GM12878 (cell line): ENCODE measurements around the gene TTLL13. TPM values are rescaled to one million over a fixed set of nuclear protein-coding genes. Genes with fewer than 3 reads are reported as not detected.

Source experiments
- ATAC-seq: fragments of 200-7000 bp; cut with Tn5 transposase; 3 replicates; pipeline ENCODE4 v1.9.1; 2020; ENCODE audit warnings: mild to moderate bottlenecking, moderate library complexity
- BruUV-seq: library from RNA; stranded (reverse); fragments of 400-500 nt; replicated peaks from 2 replicates; lab custom pipeline; 2021; lab: Mats Ljungman, UMichigan
- CTCF ChIA-PET: fragments of 300-600 bp; sonication (Branson Sonifier 250); formaldehyde crosslinking; extraction: SDS; loops from one replicate; lab custom pipeline; 2021; ENCODE audit warnings: inconsistent platforms; lab: Yijun Ruan, JAX
- POLR2A ChIA-PET: fragments of 350-600 bp; formaldehyde crosslinking; extraction: SDS; loops from one replicate; lab custom pipeline; 2021; ENCODE audit warnings: inconsistent platforms; lab: Charles Lee
- RAD21 ChIA-PET: fragments of 300-600 bp; sonication (Branson Sonifier 250); formaldehyde crosslinking; loops from one replicate; lab custom pipeline; 2023; ENCODE audit warnings: antibody characterized with exemption; ENCODE audit not compliant: unreplicated experiment; lab: Charles Lee
- SMC1A ChIA-PET: fragments of 300-600 bp; sonication (Branson Sonifier 250); formaldehyde crosslinking; loops from one replicate; lab custom pipeline; 2023; ENCODE audit not compliant: unreplicated experiment, uncharacterized antibody; lab: Charles Lee
- DNase-seq: peaks from one replicate; pipeline ENCODE4 v3.0.0-alpha.2; 2011; ENCODE audit warnings: low read depth, low spot score
- FAIRE-seq: peaks from 3 replicates; lab custom pipeline; 2011; peaks lifted over from hg19 to GRCh38; lab: Jason Lieb, UNC
- H2AFZ ChIP-seq: 2 replicates; pipeline ENCODE4 v1.6.0; 2011; ENCODE audit warnings: low read depth, low read length, control low read depth; ENCODE audit not compliant: control insufficient read depth
- H3K27ac ChIP-seq: 2 replicates; pipeline ENCODE4 v1.5.1; 2011; ENCODE audit warnings: control low read depth; ENCODE audit not compliant: control insufficient read depth, insufficient read depth
- H3K27me3 ChIP-seq, 2 experiments: replicated peaks in 1 of 2; 2 replicates each; pipeline versions ENCODE4 v1.6.0 to v1.6.1; 2011; ENCODE audit warnings: low read length in 1 of 2; ENCODE audit not compliant: control insufficient read depth in 2 of 2, insufficient read depth in 2 of 2
- H3K36me3 ChIP-seq, 2 experiments: 2 replicates each; pipeline ENCODE4 v1.5.1; 2011; ENCODE audit warnings: low read length in 1 of 2; ENCODE audit not compliant: control insufficient read depth in 2 of 2, insufficient read depth in 2 of 2
- H3K4me1 ChIP-seq: 2 replicates; pipeline ENCODE4 v1.6.1; 2011; ENCODE audit warnings: mild to moderate bottlenecking, low read length, moderate library complexity, mixed read lengths; ENCODE audit not compliant: control insufficient read depth, insufficient read depth
- H3K4me2 ChIP-seq: 2 replicates; pipeline ENCODE4 v1.6.0; 2011; ENCODE audit warnings: control low read depth; ENCODE audit not compliant: control insufficient read depth, insufficient read depth
- H3K4me3 ChIP-seq: fragments of 200-600 bp; sonication (generic); 2 replicates; pipeline ENCODE4 v1.5.1; 2016
- H3K79me2 ChIP-seq: 2 replicates; pipeline ENCODE4 v1.6.0; 2011; ENCODE audit warnings: low read length; ENCODE audit not compliant: control insufficient read depth, insufficient read depth
- H3K9ac ChIP-seq: 2 replicates; pipeline ENCODE4 v1.8.0; 2011; ENCODE audit warnings: low read length, control low read depth, mixed read lengths; ENCODE audit not compliant: control insufficient read depth, insufficient read depth
- H3K9me3 ChIP-seq: replicated peaks from 3 replicates; pipeline ENCODE4 v1.5.1; 2011; ENCODE audit warnings: mild to moderate bottlenecking, low read length; ENCODE audit not compliant: control insufficient read depth, insufficient read depth
- H4K20me1 ChIP-seq: 2 replicates; pipeline ENCODE4 v1.6.0; 2011; ENCODE audit not compliant: control insufficient read depth, insufficient read depth
- ATF7 ChIP-seq: fragments of 450-650 bp; IDR thresholded peaks from 2 replicates; pipeline ENCODE4 v1.6.1; 2016; ENCODE audit warnings: low read depth, mild to moderate bottlenecking
- BHLHE40 ChIP-seq, 2 experiments: fragments of 450-650 bp in 1 of 2; IDR thresholded peaks; 2 replicates each; pipeline ENCODE4 v1.6.1; 2011 to 2017; ENCODE audit warnings: low read depth in 2 of 2, borderline replicate concordance in 1 of 2, improper control_type of control experiment in 1 of 2, low read length in 1 of 2, mild to moderate bottlenecking in 1 of 2
- CEBPZ ChIP-seq: fragments of 150-350 bp; IDR thresholded peaks from 2 replicates; pipeline ENCODE4 v1.6.1; 2016; ENCODE audit warnings: low read depth, low read length
- EED ChIP-seq: sonication (generic); IDR thresholded peaks from 2 replicates; pipeline ENCODE4 v1.6.1; 2016; ENCODE audit warnings: antibody characterized with exemption, low read depth
- ELK1 ChIP-seq: IDR thresholded peaks from 2 replicates; pipeline ENCODE4 v1.6.1; 2012; ENCODE audit warnings: low read depth, low read length, improper control_type of control experiment
- KAT2A ChIP-seq: conservative IDR thresholded peaks from 2 replicates; pipeline ENCODE4 v1.6.1; 2011; ENCODE audit warnings: low read depth, low read length; ENCODE audit not compliant: control insufficient read depth
- KDM1A ChIP-seq: fragments of 200-600 bp; sonication (generic); IDR thresholded peaks from 2 replicates; pipeline ENCODE4 v1.6.1; 2016; ENCODE audit warnings: borderline replicate concordance
- NR2F1 ChIP-seq: fragments of 450-650 bp; conservative IDR thresholded peaks from 2 replicates; pipeline ENCODE4 v1.6.1; 2017; ENCODE audit warnings: mild to moderate bottlenecking
- PKNOX1 ChIP-seq: fragments of 450-650 bp; IDR thresholded peaks from 2 replicates; pipeline ENCODE4 v1.6.1; 2016; ENCODE audit warnings: mild to moderate bottlenecking
- PRDM15 ChIP-seq: fragments of 450-650 bp; formaldehyde crosslinking; IDR thresholded peaks from 2 replicates; pipeline ENCODE4 v1.4.0; 2020; ENCODE audit warnings: mild to moderate bottlenecking, moderate library complexity
- SMAD5 ChIP-seq: IDR thresholded peaks from 2 replicates; pipeline ENCODE4 v1.6.1; 2016; ENCODE audit warnings: antibody characterized with exemption, low read depth
- SREBF2 ChIP-seq: IDR thresholded peaks from 2 replicates; pipeline ENCODE4 v1.6.1; 2012; ENCODE audit warnings: mild to moderate bottlenecking, low read length
- ZNF622 ChIP-seq: fragments of 450-650 bp; IDR thresholded peaks from 2 replicates; pipeline ENCODE4 v1.6.1; 2017; ENCODE audit warnings: mild to moderate bottlenecking, inconsistent platforms
- WGBS: methylation state at CpG from one replicate; pipeline ENCODE4 v1.1.6; 2016; ENCODE audit warnings: low lambda C conversion rate; ENCODE audit not compliant: insufficient replicate concordance, insufficient coverage; ENCODE audit errors: missing lambda C conversion rate; 5-methylcytosine and 5-hydroxymethylcytosine counted together
- in situ Hi-C: fragments of 300-500 bp; cut with MboI; formaldehyde crosslinking; loops from 9 replicates; pipeline ENCODE4 v1.14.3; 2018; ENCODE audit warnings: mixed read lengths
- intact Hi-C: fragments of 100-400 bp; cut with micrococcal nuclease; formaldehyde crosslinking; loops from one replicate; pipeline ENCODE4 v1.14.2; 2022; ENCODE audit not compliant: unreplicated experiment
- polyA plus RNA-seq, 11 experiments: library from polyadenylated mRNA; depleted of rRNA in 4 of 11; unstranded in 6 of 11; stranded (reverse) in 5 of 11; fragments of >200 nt; fragmentation: Nextera tagmentation in 4 of 11; fragmentation: Illumina TruSeq in 1 of 11; extraction: Ambion mirVana in 4 of 11; extraction: Trizol in 1 of 11; gene quantifications; 1 replicate in 1 of 11; 2 replicates in 10 of 11; pipeline versions ENCODE4 v1.2.1 to v1.2.3, GENCODE V29; 2011 to 2016; ENCODE audit warnings: inconsistent platforms in 2 of 11, missing spikeins in 2 of 11, low read depth in 1 of 11
- total RNA-seq, 4 experiments: library from RNA; depleted of rRNA in 3 of 4; stranded (reverse); fragments of >200 nt in 3 of 4; fragmentation: Illumina TruSeq in 1 of 4; extraction: Trizol in 1 of 4; gene quantifications; 2 replicates each; pipeline versions ENCODE4 v1.2.1 to v1.2.3, GENCODE V29; 2013 to 2021

TTLL13 gene
- total and polyA plus RNA-seq, 10 of the 15 experiments (the other 5 are each of a cell fraction or from before 2014, with no cell fraction given) = 0.03 to 0.32 (median 0.13) TPM; not detected in 1

- ATAC-seq = no peak
- DNase-seq = no peak
- Histone ChIP-seq H3K4me3 (no peak overlapping the region), H2AFZ (no peak overlapping the region), H3K36me3 (no peaks in the 10 kb centered on the region), H3K4me2 (no peak overlapping the region), H3K27me3 (no peaks in the 10 kb centered on the region), H3K4me1 (peaks cover 20% of the 10 kb centered on the region), H3K27ac (no peak overlapping the region), H3K9ac (no peak overlapping the region), H3K9me3 (no peaks in the 10 kb centered on the region), H3K79me2 (no peaks in the 10 kb centered on the region), H4K20me1 (no peaks in the 10 kb centered on the region)
- ChIA-PET SMC1A (interaction anchor here (0.6 to 4.8 kb wide), 8 partner anchors 8 to 295 kb away, joined by 3 to 23 read pairs (median 4); no protein-coding TSS in a partner anchor), POLR2A (interaction anchor here (1.0 to 2.0 kb wide), 3 partner anchors 8 to 68 kb away, joined by 3 to 4 read pairs (median 3); partner anchors contain the start of genes CIB1 and GDPGP1), CTCF (interaction anchor here (0.7 to 9.6 kb wide), 28 partner anchors 9 to 628 kb away, joined by 3 to 142 read pairs (median 4); partner anchors contain the start of gene CIB1), RAD21 (interaction anchor here (1.4 to 1.5 kb wide), 2 partner anchors 8 to 9 kb away, joined by 3 to 8 read pairs; no protein-coding TSS in a partner anchor)
- TF ChIP-seq EED (no peak), SREBF2 (no peak), SMAD5 (no peak), ELK1 (no peak), KDM1A (no peak), PRDM15 (CRISPR knock-in tag) (no peak), ZNF622 (no peak), KAT2A (no peak), BHLHE40 (IDR thresholded peaks at IDR 0.05; ENCODE audit: borderline replicate concordance in 1 of 2, low read depth in 2 of 2, low read length in 1 of 2) (no peak), CEBPZ (no peak), ATF7 (no peak), NR2F1 (no peak), PKNOX1 (no peak)
- BruUV-seq = no TSS peak
- FAIRE-seq = no peak
- intact Hi-C loops (no loop called here), in situ Hi-C loops (no loop called here)
- 66% methylated on average over 8 of the region's 8 CpGs for WGBS
Measured at GRCh38 chr15:90301707-90302300, 52.4 kb downstream of the TTLL13 start.
